ENCODE results near the gene PET100.
"Not testable (repeated sequence)": the region's sequence is repeated elsewhere in the genome, so short reads cannot be mapped to it uniquely, and the experiment has no call there.

Gene PET100

GRCh38 chr19:7636691-7637373, 7.2 kb downstream of the PET100 start, which contains the start of gene STXBP2:
STXBP2 (plus strand) TSS chr19:7637110; CDS start chr19:7637150, 40 bp downstream.
- Mint-ChIP-seq H3K4me1 (ENCODE audit: low read depth) (peaks cover 28% of the 10 kb centered on the region), H3K27me3 (no peaks in the 10 kb centered on the region), H3K27ac (peak within 1 kb of the TSS; percentile 72), H3K36me3 (ENCODE audit: low read depth) (peaks cover 11% of the 10 kb centered on the region), H3K9me3 (no peaks in the 10 kb centered on the region), H3K4me3 (peak within 1 kb of the TSS; percentile 82)

- Mint-ChIP-seq H3K4me1 (ENCODE audit: low read depth) (peaks cover 28% of the 10 kb centered on the region), H3K9me3 (no peaks in the 10 kb centered on the region), H3K27me3 (no peaks in the 10 kb centered on the region), H3K36me3 (ENCODE audit: low read depth) (peaks cover 11% of the 10 kb centered on the region), H3K4me3 (peak overlapping the region; percentile 82), H3K27ac (peak overlapping the region; percentile 72)
Observed at GRCh38 chr19:7637374-7638256, 8.0 kb downstream of the PET100 start.

GRCh38 chr19:7638802-7639465, 9.3 kb downstream of the PET100 start:
- Mint-ChIP-seq H3K9me3 (no peaks in the 10 kb centered on the region), H3K36me3 (ENCODE audit: low read depth) (peaks cover 11% of the 10 kb centered on the region), H3K4me3 (no peak overlapping the region), H3K27me3 (no peaks in the 10 kb centered on the region), H3K27ac (no peak overlapping the region), H3K4me1 (ENCODE audit: low read depth) (peaks cover 28% of the 10 kb centered on the region)

- H3K27me3 Mint-ChIP-seq: no peaks in the 10 kb centered on the region
- no peaks in the 10 kb centered on the region for H3K9me3 Mint-ChIP-seq
- H3K4me3 Mint-ChIP-seq: no peak overlapping the region
- peaks cover 28% of the 10 kb centered on the region for H3K4me1 Mint-ChIP-seq (ENCODE audit: low read depth)
- no peak overlapping the region for H3K27ac Mint-ChIP-seq
- peaks cover 15% of the 10 kb centered on the region for H3K36me3 Mint-ChIP-seq (ENCODE audit: low read depth)
Observed at GRCh38 chr19:7639863-7640348, 10.3 kb downstream of the PET100 start.

GRCh38 chr19:7640803-7641202, 11.2 kb downstream of the PET100 start:
- Mint-ChIP-seq H3K27me3 (no peaks in the 10 kb centered on the region), H3K4me3 (no peak overlapping the region), H3K36me3 (ENCODE audit: low read depth) (peaks cover 17% of the 10 kb centered on the region), H3K4me1 (ENCODE audit: low read depth) (peaks cover 24% of the 10 kb centered on the region), H3K9me3 (no peaks in the 10 kb centered on the region), H3K27ac (no peak overlapping the region)

- H3K4me1 Mint-ChIP-seq (ENCODE audit: low read depth): peaks cover 16% of the 10 kb centered on the region
- H3K27ac Mint-ChIP-seq: no peak overlapping the region
- peaks cover 19% of the 10 kb centered on the region for H3K36me3 Mint-ChIP-seq (ENCODE audit: low read depth)
- no peaks in the 10 kb centered on the region for H3K27me3 Mint-ChIP-seq
- H3K4me3 Mint-ChIP-seq: no peak overlapping the region
- no peaks in the 10 kb centered on the region for H3K9me3 Mint-ChIP-seq
Observed at GRCh38 chr19:7641290-7642276, 12.0 kb downstream of the PET100 start.

- Mint-ChIP-seq H3K9me3 (no peaks in the 10 kb centered on the region), H3K4me3 (no peak overlapping the region), H3K4me1 (ENCODE audit: low read depth) (peaks cover 13% of the 10 kb centered on the region), H3K36me3 (ENCODE audit: low read depth) (peaks cover 19% of the 10 kb centered on the region), H3K27ac (no peak overlapping the region), H3K27me3 (no peaks in the 10 kb centered on the region)
Observed at GRCh38 chr19:7642295-7643030, 12.9 kb downstream of the PET100 start.

GRCh38 chr19:7643031-7643415, 13.4 kb downstream of the PET100 start:
- H3K27me3 Mint-ChIP-seq: no peaks in the 10 kb centered on the region
- peaks cover 19% of the 10 kb centered on the region for H3K36me3 Mint-ChIP-seq (ENCODE audit: low read depth)
- no peaks in the 10 kb centered on the region for H3K9me3 Mint-ChIP-seq
- H3K4me1 Mint-ChIP-seq (ENCODE audit: low read depth): peaks cover 8% of the 10 kb centered on the region
- H3K4me3 Mint-ChIP-seq: no peak overlapping the region
- no peak overlapping the region for H3K27ac Mint-ChIP-seq

GRCh38 chr19:7643629-7644549, 14.3 kb downstream of the PET100 start:
- H3K27me3 Mint-ChIP-seq; H3K27ac Mint-ChIP-seq; H3K4me3 Mint-ChIP-seq; H3K9me3 Mint-ChIP-seq; H3K4me1 Mint-ChIP-seq (ENCODE audit: low read depth): not testable (repeated sequence)
- peaks cover 19% of the 10 kb centered on the region for H3K36me3 Mint-ChIP-seq (ENCODE audit: low read depth)

- Mint-ChIP-seq H3K36me3 (ENCODE audit: low read depth) (peaks cover 17% of the 10 kb centered on the region), H3K9me3 (no peaks in the 10 kb centered on the region), H3K4me3 (no peak overlapping the region), H3K4me1 (ENCODE audit: low read depth) (peaks cover 6% of the 10 kb centered on the region), H3K27ac (no peak overlapping the region), H3K27me3 (no peaks in the 10 kb centered on the region)
Observed at GRCh38 chr19:7644550-7644877, 14.9 kb downstream of the PET100 start.

GRCh38 chr19:7645163-7645562, 15.6 kb downstream of the PET100 start:
- no peak overlapping the region for H3K27ac Mint-ChIP-seq

GRCh38 chr19:7645656-7646425, 16.2 kb downstream of the PET100 start:
- Mint-ChIP-seq H3K27me3 (no peaks in the 10 kb centered on the region), H3K4me1 (ENCODE audit: low read depth) (no peaks in the 10 kb centered on the region), H3K27ac (no peak overlapping the region), H3K4me3 (no peak overlapping the region), H3K36me3 (ENCODE audit: low read depth) (peaks cover 7% of the 10 kb centered on the region), H3K9me3 (no peaks in the 10 kb centered on the region)

More at GRCh38 chr19:7645163-7645562, 15.6 kb downstream of the PET100 start:
- Mint-ChIP-seq H3K36me3 (ENCODE audit: low read depth) (peaks cover 11% of the 10 kb centered on the region), H3K4me3 (no peak overlapping the region), H3K4me1 (ENCODE audit: low read depth) (no peaks in the 10 kb centered on the region), H3K27me3 (no peaks in the 10 kb centered on the region), H3K9me3 (no peaks in the 10 kb centered on the region)
